HG02678 (cell line): ENCODE measurements around the gene SCN7A.
"Not testable (repeated sequence)": the region's sequence is repeated elsewhere in the genome, so short reads cannot be mapped to it uniquely, and the experiment has no call there.

Source experiments
- ATAC-seq: cut with Tn5 transposase; IDR thresholded peaks from one replicate; pipeline ENCODE4 v1.9.1; 2021; ENCODE audit warnings: mild to moderate bottlenecking, moderate library complexity; ENCODE audit not compliant: unreplicated experiment

SCN7A gene

DNA sequence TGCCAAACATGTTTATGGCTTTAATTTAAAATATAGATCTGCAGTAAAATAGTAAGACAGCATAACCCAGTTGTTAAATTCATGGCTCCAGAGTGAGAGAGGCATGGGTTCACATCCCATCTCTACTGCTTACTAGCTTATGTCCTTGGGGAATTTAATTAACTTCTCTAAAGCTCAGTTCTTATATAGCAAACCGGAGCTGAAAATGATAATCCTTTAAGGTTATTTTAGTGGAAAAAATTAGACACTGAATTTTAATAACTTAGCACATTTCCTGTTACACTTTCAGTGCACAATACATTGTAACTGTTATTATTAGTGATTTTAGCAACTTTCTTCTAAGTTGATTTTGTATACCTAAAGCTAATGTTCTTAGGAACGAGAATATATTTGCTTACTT, 133.1 kb downstream of the SCN7A start:
- no peak for ATAC-seq

DNA sequence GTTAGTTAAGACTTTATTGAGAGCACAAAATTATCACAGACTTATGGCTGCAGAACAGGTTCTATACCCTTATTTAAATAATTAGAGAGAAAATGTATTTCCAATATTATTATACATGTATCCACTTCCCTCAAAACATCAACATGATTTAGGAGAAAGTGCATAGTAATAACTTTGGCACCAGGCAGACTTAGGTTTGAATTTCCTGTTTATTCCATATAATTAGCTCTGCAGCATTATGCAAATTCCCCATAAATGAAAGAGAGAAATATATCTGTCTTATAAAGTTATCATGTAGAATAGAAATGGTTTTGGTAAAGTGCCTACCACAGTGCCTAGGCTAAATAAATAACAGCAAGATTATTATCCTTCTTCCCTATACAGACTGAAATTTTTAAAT, 133.6 kb downstream of the SCN7A start:
- ATAC-seq: no peak

GRCh38 chr2:166357950-166358321, 136.1 kb downstream of the SCN7A start:
- not testable (repeated sequence) for ATAC-seq

DNA sequence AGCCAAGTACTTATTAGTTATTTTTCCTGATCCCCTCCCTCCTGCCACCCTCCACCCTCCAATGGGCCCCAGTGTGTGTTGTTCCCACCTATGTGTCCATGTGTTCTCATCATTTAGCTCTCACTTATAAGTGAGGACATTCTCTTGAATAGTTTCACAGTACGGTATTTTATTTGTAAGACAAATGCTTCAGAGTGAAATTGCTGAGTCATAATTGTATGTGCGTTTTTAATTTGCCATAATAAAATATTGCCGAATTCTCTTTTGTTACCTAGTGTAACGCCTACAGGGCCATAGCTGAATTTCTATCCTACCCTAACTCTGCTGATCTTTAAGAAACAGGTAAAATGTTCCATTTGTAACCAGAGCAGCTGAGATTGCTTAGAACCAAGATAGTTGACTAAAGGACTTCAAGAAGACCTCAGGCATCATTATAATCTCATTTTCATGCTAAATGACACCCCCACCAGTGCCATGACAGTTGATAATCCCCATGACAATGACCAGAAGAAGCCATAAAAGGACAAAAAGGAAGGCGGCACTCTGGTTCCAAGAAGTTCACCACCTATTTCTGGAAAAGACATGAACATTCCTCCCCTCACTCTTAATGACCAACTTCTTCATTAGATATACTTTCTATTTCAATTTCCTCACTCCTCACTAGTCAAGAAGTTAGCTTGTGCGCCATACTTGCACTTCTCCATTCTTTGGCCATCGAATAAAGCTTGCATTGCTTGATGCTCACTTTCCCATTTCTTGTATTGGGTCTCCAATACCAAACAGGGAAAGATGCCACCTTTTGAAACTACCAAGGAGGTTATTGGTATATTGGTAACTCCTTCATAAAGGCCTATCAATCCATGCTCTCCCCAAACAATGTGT, 136.7 kb downstream of the SCN7A start:
- ATAC-seq: no peak
